K562 (cell line): ENCODE results near the gene CDT1. TPM values are rescaled to one million over a fixed set of nuclear protein-coding genes. Genes with fewer than 3 reads are reported as not detected.

Experiments used
- ATAC-seq: fragments of 200-7000 bp; cut with Tn5 transposase; 3 replicates; pipeline ENCODE4 v1.9.1; 2020; ENCODE audit warnings: moderate library complexity
- BruUV-seq: library from RNA; stranded (reverse); fragments of 400-500 nt; replicated peaks from 2 replicates; lab custom pipeline; 2021; lab: Mats Ljungman, UMichigan
- CTCF ChIA-PET: fragments of 300-600 bp; formaldehyde crosslinking; extraction: SDS; loops from one replicate; lab custom pipeline; 2021; ENCODE audit warnings: low intra/inter-chr PET ratio; lab: Yijun Ruan, JAX
- POLR2A ChIA-PET: fragments of 300-600, 350-650 bp; sonication (Branson Sonifier 250); formaldehyde crosslinking; extraction: SDS; loops from one replicate; lab custom pipeline; 2021; ENCODE audit warnings: antibody characterized with exemption, inconsistent platforms; lab: Yijun Ruan, JAX
- DNase-seq, 4 experiments: peaks; one replicate each; pipeline versions ENCODE4 v3.0.0 to v3.0.0-alpha.2; 2011 to 2018; ENCODE audit warnings: low spot score in 3 of 4, mixed read lengths in 3 of 4; ENCODE audit errors: extremely low read depth in 1 of 4
- FAIRE-seq: peaks from 2 replicates; lab custom pipeline; 2011; peaks lifted over from hg19 to GRCh38; lab: Jason Lieb, UNC
- H2AFZ ChIP-seq: 2 replicates; pipeline ENCODE4 v1.6.0; 2011; ENCODE audit warnings: low read depth, low read length, control low read depth, inconsistent platforms
- H3K27ac ChIP-seq: fragments of 200-600 bp; 3 replicates; pipeline ENCODE4 v1.8.0; 2011; ENCODE audit warnings: low read depth, mild to moderate bottlenecking, control low read depth, inconsistent platforms, low read length, moderate library complexity, mixed read lengths; ENCODE audit errors: extremely low read depth
- H3K27me3 ChIP-seq, 2 experiments: fragments of 300-600 bp in 1 of 2; 2 replicates in 1 of 2; 3 replicates in 1 of 2; pipeline versions ENCODE4 v1.6.0 to v1.8.0; 2011; ENCODE audit warnings: inconsistent platforms in 2 of 2, low read length in 2 of 2, mild to moderate bottlenecking in 1 of 2, mixed read lengths in 1 of 2, moderate library complexity in 1 of 2; ENCODE audit not compliant: control insufficient read depth in 2 of 2, insufficient read depth in 2 of 2
- H3K36me3 ChIP-seq: fragments of 300-600 bp; 3 replicates; pipeline ENCODE4 v1.8.0; 2011; ENCODE audit warnings: mild to moderate bottlenecking, low read length, inconsistent platforms; ENCODE audit not compliant: control insufficient read depth, insufficient read depth
- H3K4me1 ChIP-seq, 2 experiments: fragments of 200-600 bp in 1 of 2; replicated peaks in 1 of 2; 2 replicates in 1 of 2; 3 replicates in 1 of 2; pipeline versions ENCODE4 v1.5.1 to v1.8.0; 2011; ENCODE audit warnings: inconsistent platforms in 2 of 2, low read length in 2 of 2, mild to moderate bottlenecking in 1 of 2, mixed read lengths in 1 of 2, moderate library complexity in 1 of 2; ENCODE audit not compliant: control insufficient read depth in 2 of 2, insufficient read depth in 2 of 2
- H3K4me2 ChIP-seq: 2 replicates; pipeline ENCODE4 v1.6.1; 2011; ENCODE audit warnings: low read length, control low read depth, inconsistent platforms, mixed read lengths; ENCODE audit not compliant: insufficient read depth
- H3K4me3 ChIP-seq: fragments of 200-600 bp; sonication (generic), shearing (Covaris generic); 2 replicates; pipeline ENCODE4 v1.5.1; 2016; ENCODE audit warnings: control low read depth, inconsistent platforms
- H3K79me2 ChIP-seq: fragments of 200-600 bp; 3 replicates; pipeline ENCODE4 v1.8.0; 2011; ENCODE audit warnings: low read length, inconsistent platforms; ENCODE audit not compliant: control insufficient read depth, insufficient read depth
- H3K9ac ChIP-seq, 2 experiments: 2 replicates each; pipeline versions ENCODE4 v1.6.0 to v1.6.1; 2011; ENCODE audit warnings: low read depth in 2 of 2, low read length in 2 of 2, control low read depth in 1 of 2, inconsistent platforms in 1 of 2, mild to moderate bottlenecking in 1 of 2, mixed read lengths in 1 of 2; ENCODE audit not compliant: insufficient read depth in 1 of 2
- H3K9me1 ChIP-seq: one replicate; pipeline ENCODE4 v1.6.0; 2011; ENCODE audit warnings: inconsistent platforms, mild to moderate bottlenecking, low read length, moderate library complexity; ENCODE audit not compliant: control insufficient read depth, insufficient read depth
- H3K9me3 ChIP-seq: replicated peaks from 2 replicates; pipeline ENCODE4 v1.5.1; 2011; ENCODE audit warnings: low read depth, low read length, inconsistent platforms; ENCODE audit not compliant: control insufficient read depth, insufficient read depth
- H4K20me1 ChIP-seq: replicated peaks from 2 replicates; pipeline ENCODE4 v1.6.1; 2011; ENCODE audit warnings: low read length, inconsistent platforms, mixed read lengths; ENCODE audit not compliant: control insufficient read depth, insufficient read depth
- BCOR ChIP-seq: fragments of 450-650 bp; IDR thresholded peaks from 2 replicates; pipeline ENCODE4 v1.6.1; 2016
- ETV5 ChIP-seq: sonication (generic); formaldehyde crosslinking; IDR thresholded peaks from 2 replicates; pipeline ENCODE4 v1.4.0; 2020; ENCODE audit warnings: low read depth, mild to moderate bottlenecking, missing genetic modification reagents
- FIP1L1 ChIP-seq: fragments of 200-400 bp; formaldehyde crosslinking; IDR thresholded peaks from 2 replicates; pipeline ENCODE4 v1.6.1; 2018; ENCODE audit warnings: mild to moderate bottlenecking, low read depth, low read length; ENCODE audit not compliant: poor library complexity, severe bottlenecking
- FOXM1 ChIP-seq, 2 experiments: fragments of 450-650 bp in 1 of 2; sonication (generic) in 1 of 2; formaldehyde crosslinking in 1 of 2; IDR thresholded peaks; 2 replicates each; pipeline versions ENCODE4 v1.6.1 to v1.9.0; 2017 to 2022; ENCODE audit warnings: low read depth in 2 of 2, mild to moderate bottlenecking in 2 of 2, missing genetic modification reagents in 1 of 2, moderate library complexity in 1 of 2
- NFIC ChIP-seq: fragments of 450-650 bp; IDR thresholded peaks from 2 replicates; pipeline ENCODE4 v1.6.1; 2017; ENCODE audit warnings: mild to moderate bottlenecking, inconsistent platforms
- POLR2AphosphoS5 ChIP-seq: IDR thresholded peaks from 2 replicates; pipeline ENCODE4 v1.6.1; 2011; ENCODE audit warnings: mild to moderate bottlenecking, low read depth, low read length, moderate library complexity; ENCODE audit not compliant: control insufficient read depth, insufficient read depth
- POLR2G ChIP-seq: fragments of 200-400 bp; formaldehyde crosslinking; IDR thresholded peaks from 2 replicates; pipeline ENCODE4 v1.6.1; 2017; ENCODE audit warnings: low read depth, mild to moderate bottlenecking, antibody characterized with exemption, low read length, moderate library complexity
- SP2 ChIP-seq: IDR thresholded peaks from 2 replicates; pipeline ENCODE4 v1.6.1; 2011; ENCODE audit warnings: mild to moderate bottlenecking, low read depth, low read length, moderate library complexity; ENCODE audit not compliant: poor library complexity, severe bottlenecking; ENCODE audit errors: extremely low read depth
- ZNF174 ChIP-seq: fragments of 250-450 bp; sonication (Bioruptor Pico); IDR thresholded peaks from 2 replicates; pipeline ENCODE4 v1.4.0; 2020; ENCODE audit warnings: mild to moderate bottlenecking
- ZNF436 ChIP-seq: fragments of 250-450, 450-650 bp; sonication (Bioruptor Pico); formaldehyde crosslinking; IDR thresholded peaks from 2 replicates; pipeline ENCODE4 v1.7.0; 2020; ENCODE audit warnings: mild to moderate bottlenecking
- ZNF583 ChIP-seq: fragments of 250-450 bp; sonication (Bioruptor Pico); IDR thresholded peaks from 2 replicates; pipeline ENCODE4 v1.4.0; 2020
- ZNF766 ChIP-seq: fragments of 200-800 bp; sonication (Bioruptor generic); conservative IDR thresholded peaks from 2 replicates; pipeline ENCODE4 v1.6.1; 2016; ENCODE audit warnings: missing genetic modification characterization, missing compliant biosample characterization
- WGBS: fragments of 100-300 bp; shearing (Covaris generic); methylation state at CpG from one replicate; pipeline ENCODE4 v1.1.6; 2016; ENCODE audit warnings: low coverage, mixed read lengths; ENCODE audit not compliant: insufficient coverage; ENCODE audit errors: missing lambda C conversion rate; 5-methylcytosine and 5-hydroxymethylcytosine counted together
- in situ Hi-C: fragments of 300-500 bp; cut with MboI; formaldehyde crosslinking; loops from 4 replicates; pipeline ENCODE4 v1.15.0; 2018; ENCODE audit warnings: inconsistent platforms, mixed read lengths
- intact Hi-C: fragments of 100-400 bp; cut with micrococcal nuclease; formaldehyde crosslinking; loops from 2 replicates; pipeline ENCODE4 v1.14.2; 2022
- polyA plus RNA-seq, 8 experiments: library from polyadenylated mRNA; depleted of rRNA in 4 of 8; stranded (reverse) in 5 of 8; unstranded in 3 of 8; fragments of >200 nt; fragmentation: Nextera tagmentation in 2 of 8; fragmentation: Illumina TruSeq in 1 of 8; extraction: Ambion mirVana in 2 of 8; extraction: Trizol in 1 of 8; gene quantifications; 2 replicates each; pipeline versions ENCODE4 v1.2.1 to v1.2.3, GENCODE V29; 2011 to 2014; ENCODE audit warnings: inconsistent platforms in 1 of 8, missing spikeins in 1 of 8
- total RNA-seq, 7 experiments: library from RNA; depleted of rRNA in 6 of 7; stranded (reverse); fragments of >200 nt in 6 of 7; fragmentation: Illumina TruSeq in 2 of 7; extraction: Trizol in 2 of 7; gene quantifications; 2 replicates each; pipeline versions ENCODE4 v1.2.1 to v1.2.3, GENCODE V29; 2011 to 2021; ENCODE audit warnings: low replicate concordance in 1 of 7
- TF ChIP-seq, protein P1 (sequence below): sonication (generic); formaldehyde crosslinking; IDR thresholded peaks from 2 replicates; pipeline ENCODE4 v1.8.1; 2023; ENCODE audit warnings: mild to moderate bottlenecking, missing genetic modification reagents
- TF ChIP-seq, protein P2 (sequence below): fragments of 200-800 bp; sonication (Bioruptor generic); IDR thresholded peaks from 2 replicates; pipeline ENCODE4 v1.6.1; 2017; ENCODE audit warnings: missing genetic modification characterization, missing compliant biosample characterization

The CDT1 gene
- total and polyA plus RNA-seq, 9 of the 15 experiments (the other 6 are each of a cell fraction or from before 2014, with no cell fraction given) = 0.92 to 178 (median 14.2) TPM

DNA sequence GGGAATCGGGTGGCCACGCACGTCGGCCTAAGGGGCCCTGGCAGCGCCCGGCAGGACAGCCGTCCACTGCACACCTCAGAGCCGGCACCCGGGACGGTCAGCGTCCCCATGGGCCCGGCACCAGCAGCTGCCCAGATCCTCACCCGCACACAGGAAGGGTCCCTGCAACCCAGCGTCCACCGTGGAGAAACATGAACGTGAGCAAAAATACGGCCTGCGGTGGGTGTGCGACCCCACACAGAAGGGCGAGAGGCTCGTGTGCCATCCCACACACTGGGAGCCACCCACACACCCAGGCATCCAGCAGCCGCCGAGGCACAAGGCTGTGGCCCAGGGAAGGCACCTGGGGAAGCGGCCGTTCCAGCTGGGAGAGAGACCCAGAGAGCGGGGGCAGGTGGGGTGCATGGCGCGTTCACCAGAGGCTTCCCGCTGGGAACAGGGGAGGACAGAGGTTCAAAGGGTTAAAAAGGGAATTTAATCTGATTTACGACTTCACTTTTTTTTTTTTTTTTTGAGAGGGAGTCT is 25.0 kb upstream of the CDT1 start (continued):
- TF ChIP-seq, protein P1, sequence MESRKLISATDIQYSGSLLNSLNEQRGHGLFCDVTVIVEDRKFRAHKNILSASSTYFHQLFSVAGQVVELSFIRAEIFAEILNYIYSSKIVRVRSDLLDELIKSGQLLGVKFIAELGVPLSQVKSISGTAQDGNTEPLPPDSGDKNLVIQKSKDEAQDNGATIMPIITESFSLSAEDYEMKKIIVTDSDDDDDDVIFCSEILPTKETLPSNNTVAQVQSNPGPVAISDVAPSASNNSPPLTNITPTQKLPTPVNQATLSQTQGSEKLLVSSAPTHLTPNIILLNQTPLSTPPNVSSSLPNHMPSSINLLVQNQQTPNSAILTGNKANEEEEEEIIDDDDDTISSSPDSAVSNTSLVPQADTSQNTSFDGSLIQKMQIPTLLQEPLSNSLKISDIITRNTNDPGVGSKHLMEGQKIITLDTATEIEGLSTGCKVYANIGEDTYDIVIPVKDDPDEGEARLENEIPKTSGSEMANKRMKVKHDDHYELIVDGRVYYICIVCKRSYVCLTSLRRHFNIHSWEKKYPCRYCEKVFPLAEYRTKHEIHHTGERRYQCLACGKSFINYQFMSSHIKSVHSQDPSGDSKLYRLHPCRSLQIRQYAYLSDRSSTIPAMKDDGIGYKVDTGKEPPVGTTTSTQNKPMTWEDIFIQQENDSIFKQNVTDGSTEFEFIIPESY = peak; percentile 73
- TF ChIP-seq FIP1L1 (peak; percentile 55), ZNF766 (CRISPR knock-in tag) (no peak), POLR2AphosphoS5 (peak; percentile 13; the same call in 1 of the 2 replicates)

DNA sequence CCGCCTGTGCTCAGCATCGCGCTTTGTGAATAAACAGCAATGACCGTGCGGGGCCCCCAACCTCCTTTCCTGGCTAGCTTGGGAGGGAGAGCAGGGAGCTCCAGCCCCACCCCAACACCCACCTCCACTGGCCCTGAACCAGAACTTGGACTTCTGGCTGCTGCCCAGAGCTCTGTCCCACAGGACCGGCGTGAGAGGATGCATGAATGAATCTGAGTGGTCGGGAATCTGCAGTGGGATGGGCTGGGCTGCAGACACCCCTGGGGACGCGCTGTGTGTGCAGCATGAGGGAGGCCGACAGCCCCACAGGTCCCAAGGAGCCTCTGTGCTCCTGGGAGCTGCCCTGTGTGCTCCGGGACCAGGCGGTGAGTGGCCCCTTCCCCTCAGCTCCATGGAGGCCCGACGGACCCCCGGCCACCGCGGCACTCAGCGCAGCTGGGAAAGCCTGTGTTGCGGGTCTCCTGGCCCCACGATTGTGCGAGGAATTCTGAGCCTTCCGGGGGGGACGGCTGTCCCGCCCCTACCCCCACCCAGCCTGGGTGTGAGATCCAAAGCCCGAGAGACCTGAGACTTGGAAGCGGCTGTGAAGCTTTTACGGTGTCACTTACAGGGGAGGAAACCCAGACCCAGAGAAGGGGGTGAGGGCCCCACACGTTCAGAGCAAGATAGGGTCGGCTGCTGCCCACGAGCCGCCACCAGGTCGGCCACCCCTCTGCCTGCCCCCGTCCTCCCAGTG is 24.0 kb upstream of the CDT1 start:
- Histone ChIP-seq H3K9ac (peak overlapping the region; percentile 90 to 99), H3K9me3 (no peaks in the 10 kb centered on the region), H3K27me3 (no peaks in the 10 kb centered on the region), H3K27ac (peak overlapping the region; percentile 93), H3K4me3 (peak overlapping the region; percentile 70; the same call in 1 of the 2 replicates), H3K9me1 (peaks cover 5% of the 10 kb centered on the region), H3K4me1 (peaks cover 50 to 98% of the 10 kb centered on the region in 2 experiments), H3K36me3 (peaks cover 69% of the 10 kb centered on the region), H3K79me2 (peaks cover 100% of the 10 kb centered on the region), H4K20me1 (peaks cover 29% of the 10 kb centered on the region; the same call in 1 of the 2 replicates), H2AFZ (no peak overlapping the region), H3K4me2 (peak overlapping the region; percentile 78)
- ChIA-PET POLR2A (interaction anchor here (0.6 to 7.0 kb wide), 14 partner anchors 8 to 392 kb away, joined by 3 to 124 read pairs (median 4); partner anchors contain the start of genes APRT and CDH15), CTCF (interaction anchor here (0.6 kb wide), 1 partner anchor 206 kb away, joined by 7 read pairs; no protein-coding TSS in a partner anchor)
- ATAC-seq = no peak
- intact Hi-C loops = loop anchor here (1.0 kb wide), 1 partner anchor 8 kb away; no protein-coding TSS in a partner anchor
- 43% methylated on average over 25 of the region's 34 CpGs for WGBS
- no peak for FAIRE-seq
- no TSS peak for BruUV-seq
- in situ Hi-C loops = no loop called here
- peak in 3 of 4 experiments; percentile 25 to 56 (median 50) for DNase-seq
- TF ChIP-seq ETV5 (CRISPR knock-in tag) (no peak), ZNF766 (CRISPR knock-in tag) (no peak), ZNF174 (CRISPR knock-in tag) (no peak), ZNF583 (CRISPR knock-in tag) (no peak), BCOR (no peak), FOXM1 (IDR thresholded peaks at IDR 0.05; ENCODE audit: low read depth) (no peak), FOXM1 (CRISPR knock-in tag; IDR thresholded peaks at IDR 0.05; ENCODE audit: low read depth) (no peak), NFIC (no peak), POLR2G (peak; percentile 74), SP2 (no peak), ZNF436 (no peak)
- TF ChIP-seq, protein P2, sequence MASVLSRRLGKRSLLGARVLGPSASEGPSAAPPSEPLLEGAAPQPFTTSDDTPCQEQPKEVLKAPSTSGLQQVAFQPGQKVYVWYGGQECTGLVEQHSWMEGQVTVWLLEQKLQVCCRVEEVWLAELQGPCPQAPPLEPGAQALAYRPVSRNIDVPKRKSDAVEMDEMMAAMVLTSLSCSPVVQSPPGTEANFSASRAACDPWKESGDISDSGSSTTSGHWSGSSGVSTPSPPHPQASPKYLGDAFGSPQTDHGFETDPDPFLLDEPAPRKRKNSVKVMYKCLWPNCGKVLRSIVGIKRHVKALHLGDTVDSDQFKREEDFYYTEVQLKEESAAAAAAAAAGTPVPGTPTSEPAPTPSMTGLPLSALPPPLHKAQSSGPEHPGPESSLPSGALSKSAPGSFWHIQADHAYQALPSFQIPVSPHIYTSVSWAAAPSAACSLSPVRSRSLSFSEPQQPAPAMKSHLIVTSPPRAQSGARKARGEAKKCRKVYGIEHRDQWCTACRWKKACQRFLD = no peak
